Measurements from ENCODE around the gene COL4A5.

GRCh38 chrX:108484251-108484650 lies 44.6 kb downstream of the COL4A5 start:
- TF ChIP-seq POLR2AphosphoS5 (IDR thresholded peaks at IDR 0.05), result no peak
- TF ChIP-seq, protein P1, sequence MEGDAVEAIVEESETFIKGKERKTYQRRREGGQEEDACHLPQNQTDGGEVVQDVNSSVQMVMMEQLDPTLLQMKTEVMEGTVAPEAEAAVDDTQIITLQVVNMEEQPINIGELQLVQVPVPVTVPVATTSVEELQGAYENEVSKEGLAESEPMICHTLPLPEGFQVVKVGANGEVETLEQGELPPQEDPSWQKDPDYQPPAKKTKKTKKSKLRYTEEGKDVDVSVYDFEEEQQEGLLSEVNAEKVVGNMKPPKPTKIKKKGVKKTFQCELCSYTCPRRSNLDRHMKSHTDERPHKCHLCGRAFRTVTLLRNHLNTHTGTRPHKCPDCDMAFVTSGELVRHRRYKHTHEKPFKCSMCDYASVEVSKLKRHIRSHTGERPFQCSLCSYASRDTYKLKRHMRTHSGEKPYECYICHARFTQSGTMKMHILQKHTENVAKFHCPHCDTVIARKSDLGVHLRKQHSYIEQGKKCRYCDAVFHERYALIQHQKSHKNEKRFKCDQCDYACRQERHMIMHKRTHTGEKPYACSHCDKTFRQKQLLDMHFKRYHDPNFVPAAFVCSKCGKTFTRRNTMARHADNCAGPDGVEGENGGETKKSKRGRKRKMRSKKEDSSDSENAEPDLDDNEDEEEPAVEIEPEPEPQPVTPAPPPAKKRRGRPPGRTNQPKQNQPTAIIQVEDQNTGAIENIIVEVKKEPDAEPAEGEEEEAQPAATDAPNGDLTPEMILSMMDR (IDR thresholded peaks at IDR 0.05 in 8 of 11, conservative IDR thresholded peaks at IDR 0.05 in 3 of 11), result no peak
